D341Med (cell line): ENCODE data around the gene WSCD1.
A peak's percentile ranks its signal among the peaks of the same experiment; 100 is the strongest.

ENCODE experiments used
- DNase-seq: peaks from one replicate; pipeline ENCODE4 v3.0.0; 2012; ENCODE audit warnings: low spot score

WSCD1 gene

DNA sequence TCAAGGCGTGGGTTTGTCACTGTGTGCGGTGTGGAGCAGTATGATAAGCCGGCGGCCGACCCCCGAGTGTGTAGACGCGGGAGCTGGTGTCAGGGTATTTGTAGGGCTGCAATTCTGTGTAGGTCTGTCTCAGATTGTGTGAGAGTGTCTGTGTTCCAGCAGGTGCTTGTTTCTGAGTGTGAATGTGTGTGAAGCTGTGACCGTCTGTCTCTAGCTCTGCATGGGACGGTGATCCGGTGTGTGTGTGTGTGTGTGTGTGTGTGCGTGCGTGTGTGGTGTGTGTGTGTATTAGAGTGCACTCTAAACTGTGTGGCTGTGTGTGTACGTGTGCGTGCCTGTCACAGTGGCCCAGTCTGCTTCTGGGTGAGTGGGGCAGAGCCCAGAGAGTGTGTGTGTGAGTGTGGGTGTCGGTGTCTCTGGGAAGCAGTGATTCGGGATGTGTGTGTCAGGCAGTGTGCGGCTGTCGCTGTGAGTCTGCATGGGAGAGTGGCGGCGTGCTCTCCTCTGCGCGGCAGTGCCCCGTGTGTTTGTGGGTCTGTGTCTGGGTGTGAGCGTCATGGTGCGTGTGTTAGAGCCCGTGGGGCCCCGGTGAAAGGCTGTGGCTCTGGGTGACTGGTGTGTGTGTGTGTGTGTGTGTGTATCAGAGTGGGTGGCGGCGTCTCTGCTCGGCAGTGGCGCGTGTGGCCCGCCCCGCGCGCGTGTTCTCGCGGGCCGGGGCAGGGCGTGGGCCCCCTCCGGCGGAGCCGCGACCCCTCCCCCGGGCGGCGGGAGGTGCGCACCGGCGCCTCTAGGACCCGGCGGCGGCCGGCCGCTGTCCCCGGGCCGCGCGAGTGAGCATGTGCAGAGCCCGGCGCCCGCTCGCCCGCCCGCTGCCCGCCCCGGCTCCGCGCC, at the start of gene WSCD1:
TSS of gene WSCD1 (plus strand) at position 841 of the 891 bp plus-strand sequence. CDS start 10,280 bp downstream, outside the sequence.
- DNase-seq, result peak; percentile 65

GRCh38 chr17:6021011-6021400, 49.2 kb upstream of the WSCD1 start:
- no peak for DNase-seq

GRCh38 chr17:6021627-6022026, 48.6 kb upstream of the WSCD1 start:
- no peak for DNase-seq

DNA sequence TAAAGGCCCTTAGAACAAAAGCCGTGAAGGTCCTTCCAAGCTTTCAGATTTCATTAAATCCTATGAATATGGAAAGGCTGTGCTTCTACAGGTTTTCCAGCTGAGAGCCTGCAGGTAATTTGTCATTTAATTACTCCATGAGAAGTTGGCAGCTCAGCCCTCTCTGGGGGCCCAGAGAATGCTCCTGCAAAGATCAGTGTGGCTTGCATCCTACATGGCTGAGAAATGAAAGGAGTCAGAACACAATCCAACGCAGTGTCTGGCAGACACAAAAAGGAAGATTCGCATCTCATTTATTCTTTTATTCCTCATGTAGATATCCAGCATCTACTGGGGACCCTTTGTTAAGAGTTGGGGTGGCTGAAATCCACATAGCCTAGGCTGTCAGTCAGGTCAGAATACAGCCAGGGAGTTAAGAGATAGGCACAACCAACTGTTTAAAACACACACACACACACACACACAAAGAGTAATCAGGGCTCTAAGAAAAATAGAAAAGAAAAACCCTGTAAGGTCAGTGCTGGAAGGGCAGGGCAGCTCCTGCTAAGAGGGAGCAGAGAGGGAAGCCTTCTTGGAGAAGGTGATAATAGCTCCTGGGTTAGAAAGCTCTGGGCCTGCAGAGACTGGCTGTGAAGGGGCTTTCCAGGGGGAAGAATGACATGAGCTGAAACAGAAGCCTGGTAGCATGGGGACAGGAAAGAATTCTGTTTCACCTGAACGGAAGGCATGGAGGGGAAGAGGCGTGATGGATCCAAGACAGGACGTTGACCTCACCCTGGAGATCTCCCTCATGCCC, 46.9 kb upstream of the WSCD1 start:
- no peak for DNase-seq

DNA sequence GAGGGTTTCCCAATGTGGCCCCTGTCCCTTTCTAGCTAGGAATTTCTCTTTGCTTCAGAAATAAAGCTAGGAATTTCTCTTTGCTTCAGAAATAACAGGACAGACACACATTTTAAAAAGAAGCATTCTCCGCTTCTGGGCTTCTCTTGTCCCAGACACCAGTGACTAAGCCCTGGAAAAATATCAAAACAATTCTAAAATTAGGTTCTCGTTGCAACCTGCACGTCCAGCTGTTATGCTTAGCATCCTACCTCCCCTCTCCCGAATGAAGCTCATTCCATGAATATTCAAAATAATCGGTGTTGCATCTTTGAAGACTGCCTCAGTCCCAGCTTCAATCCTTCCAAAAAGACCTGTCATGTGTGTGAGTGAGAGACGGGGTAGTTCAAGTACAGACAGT, 45.6 kb upstream of the WSCD1 start:
- DNase-seq, result no peak

DNA sequence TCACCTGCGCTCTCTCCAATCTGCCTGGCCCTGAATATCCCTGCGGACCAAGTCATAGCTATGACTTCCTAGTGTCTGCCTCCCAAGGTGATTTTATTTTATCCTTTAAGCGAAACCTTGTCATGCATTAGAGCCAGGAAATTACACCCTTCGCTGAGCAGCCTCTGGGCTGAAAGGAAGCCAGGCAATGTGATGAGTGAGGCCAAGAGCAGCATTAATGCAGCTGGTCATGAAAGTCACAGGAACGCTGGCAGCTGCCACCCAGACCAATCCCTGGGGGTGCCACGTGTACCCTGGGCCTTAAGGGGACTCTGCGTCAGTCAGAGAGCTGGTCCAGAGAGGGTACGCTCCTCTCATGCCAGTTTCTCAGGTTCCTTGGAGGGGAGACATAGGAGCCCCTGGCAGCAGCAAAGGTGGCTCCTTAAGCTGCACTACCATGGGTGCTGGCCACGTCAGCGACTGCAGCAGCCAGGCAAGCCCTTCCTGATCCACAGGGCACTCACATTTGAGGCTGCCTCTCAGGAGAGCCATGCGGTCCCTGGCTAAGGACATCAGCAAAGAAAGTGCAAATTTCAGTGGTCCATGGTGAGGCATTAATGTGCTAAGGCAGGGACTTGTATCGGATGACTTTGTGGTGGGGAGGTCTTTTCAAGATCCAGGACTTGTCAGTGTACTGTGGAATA, 42.7 kb upstream of the WSCD1 start:
- no peak for DNase-seq

- no peak for DNase-seq
Observed at GRCh38 chr17:6028294-6028693, 41.9 kb upstream of the WSCD1 start.

DNA sequence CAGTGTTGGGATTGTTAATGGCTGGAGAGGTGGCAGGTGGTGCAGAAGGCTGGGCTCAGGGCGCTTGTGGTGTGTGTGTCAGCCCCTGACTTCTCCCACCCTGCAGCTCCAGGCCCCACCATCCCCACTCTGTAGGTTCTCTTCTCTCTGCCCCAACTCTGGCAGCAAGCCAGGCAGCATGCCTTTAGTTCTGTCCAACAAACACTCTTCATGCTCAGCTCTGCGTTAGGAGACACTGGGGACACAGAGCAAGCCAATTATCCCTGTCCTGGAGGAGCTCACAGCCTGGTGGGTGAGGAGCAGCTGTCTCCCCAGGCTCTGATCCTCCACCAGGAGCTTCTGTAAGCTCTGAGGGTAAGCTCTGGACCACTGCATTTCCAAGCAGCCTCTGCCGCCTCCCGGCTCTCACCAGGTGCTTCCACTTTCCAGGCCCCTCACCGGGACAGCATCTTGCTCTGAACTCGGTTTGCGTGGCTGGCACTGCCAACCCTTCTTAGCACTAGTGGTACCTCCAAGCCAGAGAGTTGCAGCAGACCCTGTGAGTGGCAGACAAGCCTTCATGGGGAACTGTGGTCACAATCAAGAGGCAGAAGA, 34.3 kb upstream of the WSCD1 start:
- no peak for DNase-seq

GRCh38 chr17:6040504-6040903, 29.7 kb upstream of the WSCD1 start:
- no peak for DNase-seq

- DNase-seq, result no peak
Observed at GRCh38 chr17:6041246-6041645, 28.9 kb upstream of the WSCD1 start.

DNA sequence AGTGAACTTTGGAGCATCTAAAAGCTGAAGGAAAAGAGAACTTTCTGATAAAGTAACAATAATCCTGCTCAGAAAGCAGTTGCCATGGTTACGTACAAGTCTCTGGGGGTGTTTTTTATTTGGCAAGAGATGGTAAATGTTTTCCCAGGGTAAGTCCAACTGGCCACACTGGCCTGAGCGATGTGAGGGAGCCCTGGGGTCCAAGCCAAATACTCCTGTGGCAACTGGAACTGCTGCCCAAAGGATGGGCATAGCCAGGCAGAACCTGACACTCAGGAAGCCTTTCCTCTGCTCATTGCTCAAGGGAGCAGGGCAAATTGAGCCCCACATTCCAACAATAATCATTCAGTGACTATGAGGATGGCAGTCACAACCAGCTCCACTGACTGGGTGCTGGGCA, 26.8 kb upstream of the WSCD1 start:
- no peak for DNase-seq

DNA sequence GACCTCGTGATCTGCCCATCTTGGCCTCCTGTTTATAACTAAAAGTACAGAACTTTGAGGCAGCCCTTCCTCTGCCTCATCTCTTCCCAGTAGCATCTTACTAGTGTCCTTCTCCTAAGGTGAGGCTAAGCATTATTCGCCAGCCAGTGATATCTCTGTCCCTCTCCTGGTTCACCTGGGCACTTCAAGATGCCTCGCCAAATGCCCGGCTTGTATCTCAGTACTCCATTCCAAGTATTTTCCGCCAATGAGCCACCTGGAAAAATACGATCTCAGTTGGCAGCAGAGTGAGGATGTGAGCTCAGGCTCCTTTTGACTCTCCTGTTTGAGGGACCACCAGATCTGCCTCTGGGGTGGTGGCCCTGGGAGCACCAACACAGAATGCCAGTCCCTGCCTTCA, 25.9 kb upstream of the WSCD1 start:
- no peak for DNase-seq

GRCh38 chr17:6045621-6046357, 24.4 kb upstream of the WSCD1 start:
- DNase-seq, result no peak

DNA sequence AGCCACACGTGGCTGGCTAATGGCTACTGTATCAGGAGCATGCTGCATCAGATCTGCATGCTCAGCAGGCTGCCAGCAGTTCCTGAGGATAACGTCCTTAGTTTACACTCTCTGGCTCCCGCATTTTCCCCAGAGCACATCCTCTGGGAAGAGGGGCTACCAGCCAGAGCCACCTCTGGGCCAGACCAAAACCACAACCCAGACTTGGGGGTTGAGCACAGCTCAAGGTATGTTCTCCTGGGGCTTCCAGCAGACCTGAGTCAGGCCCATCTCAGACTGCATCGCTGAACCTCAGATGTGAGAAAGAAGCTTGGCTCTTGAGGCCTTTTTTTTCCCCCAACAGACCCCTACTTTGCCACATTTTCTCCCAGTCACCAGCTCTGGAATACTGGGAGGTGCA, 23.7 kb upstream of the WSCD1 start:
- DNase-seq, result no peak

- DNase-seq, result no peak
Observed at GRCh38 chr17:6046931-6047330, 23.2 kb upstream of the WSCD1 start.

DNA sequence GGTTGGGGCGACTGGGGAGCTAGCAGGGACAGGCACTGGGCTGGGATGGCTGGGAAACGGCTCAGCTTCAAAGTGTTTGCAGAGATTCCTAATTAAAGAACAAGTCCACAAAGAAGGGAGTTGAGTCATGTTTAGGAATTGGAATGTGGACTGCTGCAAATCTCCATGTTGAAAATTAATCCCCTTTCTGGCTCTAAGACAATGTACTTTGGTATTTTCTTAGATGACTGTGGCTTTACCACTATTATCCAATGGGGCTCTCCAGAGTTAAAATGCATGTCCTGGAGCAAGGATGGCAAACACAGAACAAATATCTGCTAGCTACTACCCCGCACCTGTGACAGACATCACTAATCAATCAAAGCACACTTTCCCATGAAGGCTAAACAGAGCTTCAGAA, 22.2 kb upstream of the WSCD1 start:
- DNase-seq, result no peak

- DNase-seq, result no peak
Observed at GRCh38 chr17:6048486-6048885, 21.7 kb upstream of the WSCD1 start.

DNA sequence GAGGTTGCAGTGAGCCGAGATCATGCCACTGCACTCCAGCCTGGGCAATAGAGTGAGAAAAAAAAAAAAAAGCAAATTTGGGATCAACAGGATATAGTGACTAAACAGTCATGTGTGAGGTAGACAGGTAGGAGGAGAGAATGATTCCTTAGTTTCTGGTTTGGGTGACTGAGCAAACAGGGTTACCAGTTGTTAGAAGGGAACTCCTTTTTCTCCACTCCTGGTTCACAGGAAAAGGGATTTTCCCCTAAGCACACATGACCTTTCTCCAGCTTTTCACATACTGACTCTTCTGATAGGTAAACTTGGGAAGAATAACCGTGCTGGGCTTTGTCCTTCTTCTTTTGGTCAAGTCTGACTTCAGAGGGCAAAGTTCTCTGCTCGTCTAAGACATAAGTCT, 17.3 kb upstream of the WSCD1 start:
- no peak for DNase-seq

- no peak for DNase-seq
Observed at GRCh38 chr17:6054372-6054771, 15.8 kb upstream of the WSCD1 start.

DNA sequence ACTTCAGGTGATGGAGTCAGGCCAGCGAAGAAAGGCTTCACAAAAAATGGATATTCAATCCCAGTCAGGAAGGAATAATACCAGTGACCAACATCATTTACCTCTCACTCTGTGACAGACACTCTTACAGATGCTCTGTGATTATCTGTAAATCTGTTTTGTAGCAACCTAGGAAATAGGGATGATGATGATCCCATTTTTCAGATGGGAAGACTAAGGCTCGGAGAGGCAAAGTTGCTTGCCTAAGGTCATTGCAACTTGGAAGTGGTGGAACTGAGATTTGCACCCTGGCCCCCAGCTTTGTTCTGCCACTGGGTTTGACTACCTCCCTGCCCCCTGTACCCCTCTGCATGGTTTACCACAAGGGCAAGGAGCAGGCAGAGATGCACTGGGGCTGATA, 14.1 kb upstream of the WSCD1 start:
- DNase-seq, result no peak

DNA sequence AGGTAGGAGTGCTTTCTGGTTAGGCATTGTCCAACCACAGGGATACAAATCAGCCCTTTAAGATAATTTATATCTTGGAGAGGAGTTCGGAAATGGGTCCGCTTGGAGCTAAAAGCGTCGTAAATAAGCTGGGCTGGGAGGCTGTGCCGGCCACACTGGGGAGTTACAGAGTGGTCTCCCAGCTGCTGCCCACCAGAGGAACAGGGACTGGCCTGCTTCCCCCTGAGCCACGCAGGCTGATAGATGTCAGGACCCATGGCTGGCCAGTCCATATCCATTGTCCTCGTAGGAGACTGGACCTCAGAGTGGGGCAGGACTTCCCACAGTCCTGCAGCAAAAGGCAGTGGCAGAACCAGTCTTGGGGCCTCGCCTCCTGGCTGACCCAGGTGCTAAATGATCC, 12.6 kb upstream of the WSCD1 start:
- no peak for DNase-seq

GRCh38 chr17:6059406-6059805, 10.8 kb upstream of the WSCD1 start:
- DNase-seq, result no peak
